CD4-positive, alpha-beta T cell treated with Interleukin-1 beta for 1 hour (primary cell): ENCODE data around the gene ZNF557.
A peak's percentile ranks its signal among the peaks of the same experiment; 100 is the strongest.
"Not testable (repeated sequence)": the region's sequence is repeated elsewhere in the genome, so short reads cannot be mapped to it uniquely, and the experiment has no call there.

ENCODE experiments used
- DNase-seq, 2 donors: peaks; one replicate each; pipeline ENCODE4 v3.0.0-alpha.2; 2020 to 2022

ZNF557 gene

GRCh38 chr19:7069042-7069903 lies at the start of gene ZNF557:
Gene ZNF557, plus strand, starts transcription at chr19:7069703. Its CDS starts 5,372 bp downstream, at chr19:7075075.
- peak; percentile 98 to 99 for DNase-seq

- DNase-seq, result not testable (repeated sequence)
These were observed 48.2 kb upstream of the ZNF557 start, which contains the start of gene MBD3L2B for GRCh38 chr19:7021331-7021730. Gene MBD3L2B, minus strand, starts transcription at chr19:7021431. Its CDS starts 34 bp downstream, at chr19:7021397.

- not testable (repeated sequence) for DNase-seq
These were observed 40.7 kb upstream of the ZNF557 start for GRCh38 chr19:7028790-7029189.

- not testable (repeated sequence) for DNase-seq
These were observed 39.2 kb upstream of the ZNF557 start, which contains the start of gene MBD3L5 for GRCh38 chr19:7030278-7030677. Gene MBD3L5, plus strand, starts transcription at chr19:7030578. Its CDS starts 34 bp downstream, at chr19:7030612.

GRCh38 chr19:7040079-7040478 lies 29.4 kb upstream of the ZNF557 start, which contains the start of gene MBD3L4:
Gene MBD3L4, minus strand, starts transcription at chr19:7040179. Its CDS starts 35 bp downstream, at chr19:7040144.
- DNase-seq, result not testable (repeated sequence)

GRCh38 chr19:7041563-7041962 lies 27.9 kb upstream of the ZNF557 start:
- not testable (repeated sequence) for DNase-seq

- DNase-seq, result not testable (repeated sequence)
These were observed 20.5 kb upstream of the ZNF557 start, which contains the start of gene MBD3L2 for GRCh38 chr19:7049021-7049420. Gene MBD3L2, plus strand, starts transcription at chr19:7049321. Its CDS starts 53 bp downstream, at chr19:7049374.

GRCh38 chr19:7051421-7051820 lies 18.1 kb upstream of the ZNF557 start:
- not testable (repeated sequence) for DNase-seq

GRCh38 chr19:7052896-7053295 lies 16.6 kb upstream of the ZNF557 start:
- not testable (repeated sequence) for DNase-seq

- DNase-seq, result not testable (repeated sequence)
These were observed 14.7 kb upstream of the ZNF557 start for GRCh38 chr19:7054635-7055368.

- not testable (repeated sequence) for DNase-seq
These were observed 13.8 kb upstream of the ZNF557 start for GRCh38 chr19:7055679-7056078.

- DNase-seq, result not testable (repeated sequence)
These were observed 13.1 kb upstream of the ZNF557 start for GRCh38 chr19:7056371-7056770.

GRCh38 chr19:7058576-7058975 lies 10.9 kb upstream of the ZNF557 start, which contains the start of gene MBD3L3:
Gene MBD3L3, minus strand, starts transcription at chr19:7058676. Its CDS starts 71 bp downstream, at chr19:7058605.
- DNase-seq, result not testable (repeated sequence)

- DNase-seq, result not testable (repeated sequence)
These were observed 9.5 kb upstream of the ZNF557 start for GRCh38 chr19:7059977-7060376.

- no peak for DNase-seq
These were observed 6.2 kb upstream of the ZNF557 start for GRCh38 chr19:7063339-7063738.

GRCh38 chr19:7063764-7064418 lies 5.6 kb upstream of the ZNF557 start:
- DNase-seq, result no peak

GRCh38 chr19:7067122-7067521 lies 2.4 kb upstream of the ZNF557 start:
- DNase-seq, result not testable (repeated sequence)

- DNase-seq, result no peak
These were observed 1.8 kb upstream of the ZNF557 start for GRCh38 chr19:7067716-7068115.

- DNase-seq, result no peak
These were observed 904 bp upstream of the ZNF557 start for GRCh38 chr19:7068599-7068998.

- no peak for DNase-seq
These were observed 362 bp downstream of the ZNF557 start for GRCh38 chr19:7069904-7070226.

GRCh38 chr19:7072541-7072940 lies 3.0 kb downstream of the ZNF557 start:
- no peak for DNase-seq

GRCh38 chr19:7074705-7075282 lies 5.3 kb downstream of the ZNF557 start:
- no peak for DNase-seq
